ENCODE results near the gene MRPL18. TPM values are rescaled to one million over a fixed set of nuclear protein-coding genes. Genes with fewer than 3 reads are reported as not detected.

MRPL18 gene
- polyA plus RNA-seq, 1 donor from 2014 or later = 105 TPM

DNA sequence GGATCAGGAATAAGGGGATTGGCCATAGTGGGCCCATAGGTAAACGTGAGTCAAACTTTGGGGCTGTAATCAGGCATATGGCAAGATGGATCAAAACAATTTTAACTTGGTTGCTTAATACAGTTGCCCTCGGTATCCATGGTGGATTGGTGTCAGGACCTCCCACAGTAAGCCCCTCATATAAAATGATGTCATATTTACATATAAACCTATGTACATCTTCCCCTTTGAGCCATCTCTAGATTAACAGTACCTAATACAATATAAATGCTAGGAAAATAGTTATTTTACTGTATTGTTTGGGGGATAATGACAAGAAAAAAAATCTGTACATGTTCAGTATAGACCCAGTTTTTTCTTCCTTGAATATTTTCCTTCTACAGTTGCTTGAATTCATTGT lies 35.9 kb upstream of the MRPL18 start:
- peaks cover 8% of the 10 kb centered on the region for H3K79me2 ChIP-seq (replicated peaks; ENCODE audit: insufficient read depth, low read length)
- H2AFZ ChIP-seq (ENCODE audit: low read depth, low read length) = no peak overlapping the region
- no peak overlapping the region for H3K4me2 ChIP-seq (ENCODE audit: low read length)
- H3F3A ChIP-seq (ENCODE audit: insufficient read depth, low read length, poor library complexity, severe bottlenecking) = no peaks in the 10 kb centered on the region
- H3K27ac ChIP-seq (ENCODE audit: low read length) = no peak overlapping the region
- peaks cover 13% of the 10 kb centered on the region for H3K36me3 ChIP-seq (ENCODE audit: insufficient read depth, low read length)
- no peak overlapping the region for H3K4me3 ChIP-seq (ENCODE audit: low read length)
- no peaks in the 10 kb centered on the region for H3K9me2 ChIP-seq (ENCODE audit: insufficient read depth, low read length)
- peaks cover 8% of the 10 kb centered on the region for H4K20me1 ChIP-seq (ENCODE audit: insufficient read depth)
- H3K9me3 ChIP-seq (ENCODE audit: low read length) = no peaks in the 10 kb centered on the region
- no peak for TF ChIP-seq SMC3 (conservative IDR thresholded peaks at IDR 0.05; ENCODE audit: poor library complexity)
- no peak for TF ChIP-seq TAF1 (IDR thresholded peaks at IDR 0.05; ENCODE audit: low read depth)
- no peak for TF ChIP-seq RAD21 (conservative IDR thresholded peaks at IDR 0.05)
- no peak for TF ChIP-seq EP300 (conservative IDR thresholded peaks at IDR 0.05; ENCODE audit: poor library complexity, severe bottlenecking)
- no peak overlapping the region for H3K9ac ChIP-seq (ENCODE audit: low read length)
- H3K27me3 ChIP-seq (ENCODE audit: insufficient read depth, low read depth, low read length) = no peaks in the 10 kb centered on the region

- no peak overlapping the region for H3K4me3 ChIP-seq (ENCODE audit: low read length)
- H3K9me2 ChIP-seq (ENCODE audit: insufficient read depth, low read length) = no peaks in the 10 kb centered on the region
- peaks cover 13% of the 10 kb centered on the region for H3K36me3 ChIP-seq (ENCODE audit: insufficient read depth, low read length)
- H3K9ac ChIP-seq (ENCODE audit: low read length) = no peak overlapping the region
- H3K27me3 ChIP-seq (ENCODE audit: insufficient read depth, low read depth, low read length) = no peaks in the 10 kb centered on the region
- H3K9me3 ChIP-seq (ENCODE audit: low read length) = no peaks in the 10 kb centered on the region
- no peak overlapping the region for H3K27ac ChIP-seq (ENCODE audit: low read length)
- TF ChIP-seq SMC3 (conservative IDR thresholded peaks at IDR 0.05; ENCODE audit: poor library complexity) = no peak
- TF ChIP-seq MXI1 (conservative IDR thresholded peaks at IDR 0.05; ENCODE audit: poor library complexity, severe bottlenecking) = no peak
- no peak for TF ChIP-seq POLR2AphosphoS5 (IDR thresholded peaks at IDR 0.05)
- TF ChIP-seq EZH2 (IDR thresholded peaks at IDR 0.05; ENCODE audit: borderline replicate concordance, insufficient read depth, low read length, poor library complexity, severe bottlenecking) = no peak
- TF ChIP-seq CTCF (IDR thresholded peaks at IDR 0.05; ENCODE audit: poor library complexity, severe bottlenecking) = no peak
- no peaks in the 10 kb centered on the region for H3F3A ChIP-seq (ENCODE audit: insufficient read depth, low read length, poor library complexity, severe bottlenecking)
- H3K79me2 ChIP-seq (replicated peaks; ENCODE audit: insufficient read depth, low read length) = peaks cover 8% of the 10 kb centered on the region
- no peak overlapping the region for H3K4me2 ChIP-seq (ENCODE audit: low read length)
- no peak overlapping the region for H2AFZ ChIP-seq (ENCODE audit: low read depth, low read length)
- H4K20me1 ChIP-seq (ENCODE audit: insufficient read depth) = peaks cover 8% of the 10 kb centered on the region
These were observed 35.0 kb upstream of the MRPL18 start for GRCh38 chr6:159754959-159755914.

- Histone ChIP-seq H2AFZ (ENCODE audit: low read depth, low read length) (no peak overlapping the region), H3K4me3 (ENCODE audit: low read length) (no peak overlapping the region), H3K36me3 (ENCODE audit: insufficient read depth, low read length) (peaks cover 8% of the 10 kb centered on the region), H3K9me3 (ENCODE audit: low read length) (no peaks in the 10 kb centered on the region), H3K27ac (ENCODE audit: low read length) (no peak overlapping the region), H3K27me3 (ENCODE audit: insufficient read depth, low read depth, low read length) (no peaks in the 10 kb centered on the region), H3K4me2 (ENCODE audit: low read length) (no peak overlapping the region), H4K20me1 (ENCODE audit: insufficient read depth) (peaks cover 8% of the 10 kb centered on the region), H3F3A (ENCODE audit: insufficient read depth, low read length, poor library complexity, severe bottlenecking) (no peaks in the 10 kb centered on the region), H3K9me2 (ENCODE audit: insufficient read depth, low read length) (no peaks in the 10 kb centered on the region), H3K9ac (ENCODE audit: low read length) (no peak overlapping the region), H3K79me2 (replicated peaks; ENCODE audit: insufficient read depth, low read length) (no peaks in the 10 kb centered on the region)
- TF ChIP-seq MXI1 (conservative IDR thresholded peaks at IDR 0.05; ENCODE audit: poor library complexity, severe bottlenecking) = no peak
- no peak for TF ChIP-seq POLR2AphosphoS5 (IDR thresholded peaks at IDR 0.05)
- no peak for TF ChIP-seq RAD21 (conservative IDR thresholded peaks at IDR 0.05)
- TF ChIP-seq EZH2 (IDR thresholded peaks at IDR 0.05; ENCODE audit: borderline replicate concordance, insufficient read depth, low read length, poor library complexity, severe bottlenecking) = no peak
These were observed 33.8 kb upstream of the MRPL18 start for GRCh38 chr6:159756508-159756907.
